Activated gamma-delta T cell (primary cell): ENCODE results near the gene IQGAP2.
"Not testable (repeated sequence)": the region's sequence is repeated elsewhere in the genome, so short reads cannot be mapped to it uniquely, and the experiment has no call there.

Source experiments
- DNase-seq: peaks from one replicate; lab custom pipeline; 2025; lab: John Stamatoyannopoulos, UW

Gene IQGAP2

DNA sequence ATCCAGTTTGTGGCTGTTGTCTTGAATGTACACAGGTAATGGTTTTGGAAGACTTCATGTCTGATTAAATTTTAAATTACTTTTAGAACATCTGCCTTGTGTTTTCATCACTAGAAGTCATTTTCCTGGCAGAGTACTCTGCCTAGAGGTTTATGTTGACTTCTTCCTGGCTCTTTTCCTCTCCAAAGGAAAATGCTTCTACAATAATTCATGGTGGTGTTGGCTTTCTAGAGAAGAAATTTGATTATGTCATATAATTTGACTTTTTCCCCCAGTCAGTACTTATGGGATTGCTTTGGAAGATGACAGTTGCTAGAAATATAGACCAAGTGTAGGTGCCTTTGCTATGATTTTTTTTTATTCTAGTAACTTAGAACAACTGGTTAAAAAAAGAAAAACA, 173.4 kb downstream of the IQGAP2 start:
- DNase-seq, result no peak

DNA sequence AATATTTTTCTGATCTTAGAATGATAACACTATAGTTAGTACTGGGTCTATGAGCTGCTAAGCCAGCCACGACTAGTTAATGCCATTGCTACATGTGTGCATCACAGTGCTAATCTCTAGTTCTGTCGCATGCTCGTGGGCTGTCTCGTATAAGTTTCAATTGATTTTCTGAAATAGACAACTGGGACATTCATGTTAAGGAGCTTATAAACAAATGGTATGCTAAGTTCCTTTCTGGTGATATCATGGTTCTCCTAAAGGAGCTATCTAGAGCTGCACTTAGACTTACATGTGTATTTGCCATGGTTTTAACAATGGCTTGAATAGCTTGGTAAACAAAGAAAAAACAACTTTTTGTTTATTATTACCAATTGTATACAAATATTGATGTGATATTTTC, 173.9 kb downstream of the IQGAP2 start:
- no peak for DNase-seq

DNA sequence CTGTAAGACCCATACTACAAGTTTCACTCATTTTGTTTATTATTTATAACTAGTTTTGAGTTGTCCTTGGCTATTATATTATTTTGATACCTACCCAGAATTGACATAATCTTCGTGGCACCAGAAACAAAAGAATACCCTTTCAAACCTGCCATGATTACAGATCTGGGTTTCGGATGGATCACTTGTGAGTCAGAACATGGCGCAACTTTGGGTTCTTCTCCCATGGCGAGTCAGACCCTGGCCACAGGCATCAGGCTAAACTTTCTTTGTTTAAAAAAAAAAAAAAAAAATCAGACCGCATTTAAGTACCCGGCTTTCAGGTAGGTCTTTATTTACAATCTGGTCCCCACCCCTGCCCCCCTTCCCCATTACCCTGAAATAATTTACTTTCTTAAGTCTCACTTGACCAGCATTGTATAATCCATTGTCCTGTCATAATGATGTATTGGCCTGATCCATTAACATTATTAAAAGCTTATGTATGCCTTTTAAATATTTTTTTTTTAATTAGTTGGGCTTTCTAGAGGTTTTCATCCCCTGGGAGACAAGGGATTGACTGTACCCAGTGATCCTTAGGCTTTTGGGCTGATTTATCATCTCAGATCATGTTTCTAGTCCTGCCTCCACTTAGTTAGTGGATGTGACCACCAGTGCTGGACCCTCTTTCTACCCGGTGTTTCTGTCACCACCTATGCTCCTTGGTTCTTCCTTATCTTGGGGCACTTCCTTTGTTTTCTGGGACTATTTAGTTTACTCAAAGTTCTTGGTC, 176.3 kb downstream of the IQGAP2 start:
- DNase-seq, result no peak

DNA sequence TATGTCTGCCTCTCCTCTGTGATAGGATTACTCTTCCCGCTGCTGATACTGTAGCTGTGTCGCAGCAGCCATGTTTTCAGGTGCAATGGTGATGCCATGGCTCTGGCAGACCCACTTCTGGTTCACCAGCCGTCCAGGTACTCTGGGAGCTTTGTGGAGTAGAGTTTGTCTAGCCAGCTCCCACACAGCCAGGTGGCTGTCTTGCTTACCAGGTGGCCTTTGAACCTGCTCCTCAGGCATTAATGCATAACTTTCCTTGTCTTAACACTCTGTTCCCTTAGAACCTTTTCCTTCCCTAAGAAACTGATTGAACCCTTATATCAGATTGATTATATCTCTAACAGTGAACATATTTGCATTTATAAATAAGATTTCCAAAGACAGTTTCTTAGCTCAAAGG, 177.9 kb downstream of the IQGAP2 start:
- DNase-seq, result no peak

DNA sequence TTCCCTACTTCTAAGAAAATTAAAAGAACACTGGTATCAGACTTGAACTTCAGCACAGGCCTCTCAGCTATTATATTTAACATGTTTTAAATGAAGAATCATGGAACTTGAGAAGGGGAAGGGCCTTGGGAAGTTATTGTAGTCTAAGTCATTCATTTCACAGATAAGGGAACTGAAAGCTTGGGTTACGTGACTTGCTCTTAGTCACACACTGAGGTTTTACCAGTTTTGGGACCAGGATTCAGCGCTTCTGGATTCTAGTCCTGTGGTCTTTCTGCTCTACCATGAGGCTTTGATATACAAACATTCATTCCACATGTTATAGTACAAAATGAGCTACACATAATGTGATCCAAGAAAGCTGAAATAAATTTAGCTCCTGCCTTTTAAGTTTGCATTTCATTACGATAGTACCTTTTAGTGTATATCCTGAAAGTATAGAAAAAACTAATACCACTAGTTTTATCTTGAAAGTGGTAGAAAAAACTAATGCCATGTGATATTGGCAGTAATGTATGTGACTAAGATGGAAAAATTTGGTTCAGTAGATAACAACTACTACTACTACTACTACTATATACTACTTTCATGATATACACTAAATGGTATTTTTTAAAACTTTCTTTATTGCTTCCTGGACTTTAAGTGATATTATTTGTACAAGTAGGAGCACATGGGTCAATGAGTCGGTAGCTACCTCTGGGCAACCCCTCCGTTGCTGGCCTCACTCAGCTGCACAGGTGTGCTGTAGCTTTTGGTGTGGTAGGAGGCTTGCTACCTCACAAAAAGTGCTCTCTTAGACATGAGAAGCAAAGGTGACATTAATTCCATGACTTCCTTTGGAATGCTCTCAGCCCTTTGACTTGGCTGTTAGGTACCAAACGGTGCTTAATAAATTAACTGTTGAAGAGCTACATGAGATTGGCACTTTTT, 179.4 kb downstream of the IQGAP2 start:
- DNase-seq, result no peak

DNA sequence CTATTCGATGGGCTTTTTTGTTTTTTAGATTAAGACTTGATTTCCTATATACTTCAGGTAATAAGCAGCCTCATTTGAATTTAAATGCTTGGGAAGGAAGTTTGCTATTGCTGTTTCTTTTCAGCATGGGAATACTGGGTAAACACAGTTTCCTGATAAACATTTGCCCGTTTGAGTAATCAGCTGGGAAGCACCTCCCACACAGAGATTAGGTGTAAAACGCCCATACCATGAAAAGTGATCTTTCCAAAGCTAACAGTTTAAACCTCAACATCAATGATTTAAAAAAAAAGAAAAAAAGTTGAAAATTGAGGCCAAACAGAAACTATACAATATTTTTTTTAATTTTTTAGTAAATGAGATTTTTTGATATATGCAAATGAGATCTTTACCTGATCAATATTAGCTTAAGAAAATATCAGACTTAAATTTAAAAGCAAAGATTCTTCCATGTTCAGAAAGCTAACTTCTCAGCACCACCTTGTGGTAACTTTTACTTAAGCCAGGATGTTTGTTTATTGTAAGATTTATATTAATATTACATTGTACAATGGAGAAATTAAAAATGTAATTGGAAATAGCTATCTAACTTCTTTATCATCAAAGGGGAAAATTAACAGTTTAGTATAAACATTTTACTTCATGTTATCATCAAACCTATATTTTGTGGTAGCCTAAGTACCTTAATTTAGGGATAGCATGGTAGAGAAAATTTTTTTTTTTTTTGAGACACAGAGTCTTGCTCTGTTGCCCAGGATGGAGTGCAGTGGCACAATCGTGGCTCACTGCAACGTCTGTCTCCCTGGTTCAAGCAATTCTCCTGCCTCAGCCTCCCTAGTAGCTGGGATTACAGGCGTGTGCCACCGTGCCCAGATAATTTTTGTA, 180.3 kb downstream of the IQGAP2 start:
- no peak for DNase-seq

DNA sequence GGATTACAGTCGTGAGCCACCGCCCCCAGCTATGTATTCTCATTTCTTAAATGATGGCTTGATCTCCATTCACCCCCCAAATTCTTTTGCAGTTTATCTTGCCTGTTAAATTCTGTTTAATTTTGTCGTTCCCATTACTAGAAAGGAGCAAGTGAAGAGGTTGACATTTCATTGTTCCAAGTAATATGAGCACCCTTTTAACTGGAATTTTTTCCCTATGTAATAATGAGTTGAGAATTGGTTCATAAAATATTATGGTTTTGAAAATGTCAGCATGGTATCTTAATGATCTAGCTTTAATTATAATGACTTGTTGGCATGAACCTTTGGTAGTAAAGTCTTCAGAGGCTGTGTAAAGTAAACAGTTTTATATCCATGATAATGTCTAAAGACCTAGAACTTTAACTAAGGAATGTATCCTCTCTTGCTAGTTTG, 182.7 kb downstream of the IQGAP2 start:
- DNase-seq, result no peak

DNA sequence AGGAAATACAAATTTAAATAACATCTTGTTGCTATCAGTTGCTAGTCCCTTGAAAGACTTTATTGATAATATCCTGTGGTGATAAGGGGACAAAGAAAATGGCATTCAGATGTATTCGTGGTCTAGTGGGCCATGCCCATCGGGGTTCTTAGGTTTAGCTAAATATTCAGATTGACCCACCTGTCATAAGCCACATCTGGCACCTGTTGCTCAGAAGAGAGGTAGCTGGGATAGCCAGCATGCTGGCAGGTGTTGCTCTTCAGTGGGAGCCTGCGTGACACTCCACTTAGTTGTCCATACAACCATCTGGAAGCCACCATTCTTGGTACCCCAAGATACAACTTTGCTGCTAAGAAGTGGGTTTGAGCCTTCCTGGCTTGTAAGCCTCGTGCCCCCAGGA, 183.4 kb downstream of the IQGAP2 start:
- no peak for DNase-seq

DNA sequence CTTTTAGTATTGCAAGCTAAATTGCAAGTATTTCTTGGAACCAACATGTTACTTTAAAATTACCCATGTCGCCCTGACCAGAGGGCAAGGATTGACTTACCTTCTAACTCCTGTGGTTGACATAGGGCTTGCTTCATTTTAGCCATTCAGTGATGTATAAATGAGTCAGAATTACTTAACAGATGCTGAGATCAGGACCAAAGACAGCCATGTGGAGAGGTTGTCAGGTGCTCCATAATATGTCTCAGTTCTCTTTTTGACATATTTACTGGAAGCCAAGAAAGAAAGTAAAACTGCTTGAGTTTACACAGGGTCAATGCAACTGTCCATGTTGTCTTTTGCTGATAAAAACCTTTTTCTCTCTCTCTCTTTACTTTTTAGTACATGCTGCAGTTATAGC, 186.9 kb downstream of the IQGAP2 start:
- no peak for DNase-seq

DNA sequence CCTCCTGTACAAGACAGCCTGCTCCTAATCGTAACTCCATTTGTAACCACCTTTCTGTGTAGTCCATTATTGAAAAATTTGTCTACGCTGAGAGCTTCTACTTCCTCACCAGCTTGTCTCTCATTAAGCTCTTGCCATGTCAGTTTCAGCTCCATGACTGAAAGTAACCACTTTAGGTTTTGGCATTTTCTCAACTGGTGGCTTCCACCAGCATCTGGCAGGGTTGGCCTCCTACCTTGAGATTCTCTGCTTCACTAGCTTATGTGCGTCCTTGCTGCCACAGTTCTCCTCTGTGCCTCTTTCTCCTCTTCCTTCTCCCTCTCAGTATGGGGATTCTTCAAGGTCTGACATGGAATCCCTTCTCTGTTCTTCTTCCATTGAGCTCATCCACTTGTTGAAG, 188.3 kb downstream of the IQGAP2 start:
- DNase-seq, result no peak

DNA sequence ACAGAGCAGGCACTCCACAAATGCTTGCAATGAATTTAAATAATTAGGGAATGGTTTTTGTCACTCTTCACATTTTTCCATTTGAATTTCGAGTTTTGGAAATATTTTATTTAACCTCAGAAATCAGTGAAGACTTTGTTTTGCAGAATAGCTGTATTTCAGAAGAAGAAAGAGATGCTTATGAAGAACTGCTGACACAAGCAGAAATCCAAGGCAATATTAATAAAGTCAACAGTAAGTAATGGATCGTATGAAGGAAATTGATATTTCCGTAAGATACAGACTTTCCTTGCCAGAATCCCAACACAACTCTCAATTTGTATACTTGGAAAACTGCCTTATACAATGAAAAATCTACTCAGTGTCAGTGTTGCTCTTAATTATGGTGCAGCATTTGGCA, 189.6 kb downstream of the IQGAP2 start:
- no peak for DNase-seq

DNA sequence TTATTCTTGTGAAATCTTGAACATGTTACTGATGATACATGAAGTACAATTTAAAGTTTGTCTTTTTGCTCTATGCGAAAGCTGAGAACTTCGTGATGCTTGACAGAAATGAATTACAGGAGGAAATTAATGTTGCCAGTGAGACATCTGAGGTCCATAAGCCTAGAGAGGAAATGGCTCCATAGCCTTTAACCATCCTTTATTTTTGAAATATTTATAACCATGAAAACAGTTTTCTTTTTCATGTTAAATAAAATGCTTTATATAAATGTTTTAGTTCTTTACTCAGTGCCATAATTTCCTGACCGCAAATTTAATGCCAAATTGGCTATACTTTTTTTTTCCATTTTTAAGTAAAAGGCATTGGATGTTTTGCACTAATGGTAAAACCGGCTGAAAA, 191.0 kb downstream of the IQGAP2 start:
- DNase-seq, result no peak

DNA sequence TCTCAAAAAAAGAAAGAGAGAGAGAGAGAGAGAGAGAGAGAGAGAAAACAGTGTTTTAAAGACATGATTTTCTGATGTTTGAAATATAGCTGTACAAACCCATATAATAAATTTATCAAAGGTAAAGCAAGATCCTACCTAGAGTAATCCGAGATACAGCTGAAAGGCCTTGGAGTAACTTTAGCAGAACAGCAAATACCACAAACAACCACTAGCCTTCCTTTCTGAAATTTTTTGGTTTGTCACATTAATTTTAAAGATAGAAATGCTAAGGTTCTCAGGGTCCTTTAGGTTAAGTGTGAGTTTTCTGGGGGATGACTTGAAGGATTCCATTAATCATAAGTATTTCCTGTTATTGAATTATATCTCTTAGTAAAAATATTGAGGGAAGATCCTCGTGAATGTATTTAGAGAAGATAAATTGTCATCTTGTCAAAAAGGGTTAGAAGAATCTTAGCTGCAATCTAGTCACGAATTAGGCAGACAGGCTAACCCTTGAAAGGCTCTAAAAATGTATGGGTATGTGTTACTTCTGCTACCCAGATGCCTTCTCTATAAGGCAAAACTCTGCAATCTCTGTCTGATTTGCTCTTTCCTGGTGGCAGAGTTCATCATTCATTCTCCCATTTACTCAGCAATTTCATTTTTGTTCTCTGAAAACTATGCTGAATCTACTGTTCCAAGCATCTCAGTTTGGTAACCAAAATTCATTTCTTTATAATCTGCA, 192.8 kb downstream of the IQGAP2 start:
- DNase-seq, result no peak

DNA sequence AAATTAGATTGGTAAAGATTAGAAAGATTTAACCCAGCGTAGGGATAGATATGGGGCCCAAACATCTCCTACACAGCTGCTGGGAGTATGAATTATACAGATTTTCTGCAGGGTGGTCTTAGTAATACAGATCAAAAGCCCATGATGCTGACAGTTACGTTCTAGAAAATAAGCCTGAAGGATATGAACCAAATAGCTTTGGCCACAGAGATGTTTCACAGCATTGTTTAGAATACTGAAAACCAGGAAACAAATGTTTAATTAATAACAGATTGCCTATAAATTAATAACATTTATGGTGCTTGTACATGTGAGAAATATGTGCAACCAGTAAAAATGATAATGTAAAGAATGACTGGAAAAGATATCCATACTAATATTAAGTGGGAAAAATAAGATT, 195.4 kb downstream of the IQGAP2 start:
- DNase-seq, result no peak

DNA sequence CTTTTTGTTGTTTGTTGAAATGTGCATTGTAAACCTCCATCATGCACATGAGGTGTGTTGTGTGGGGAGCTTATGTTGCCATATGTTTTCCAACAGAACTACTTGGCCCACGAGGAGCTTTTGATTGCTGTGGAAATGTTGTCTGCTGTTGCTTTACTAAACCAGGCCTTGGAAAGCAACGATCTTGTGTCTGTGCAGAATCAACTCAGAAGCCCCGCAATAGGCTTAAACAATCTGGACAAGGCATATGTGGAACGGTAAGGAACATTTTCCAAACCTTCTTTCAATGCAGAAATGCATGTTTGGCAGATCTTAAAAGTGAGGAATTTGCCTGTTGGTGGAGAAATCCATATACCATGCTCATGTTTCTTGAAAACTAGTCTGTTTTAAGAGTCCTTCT, 197.6 kb downstream of the IQGAP2 start:
- DNase-seq, result no peak

DNA sequence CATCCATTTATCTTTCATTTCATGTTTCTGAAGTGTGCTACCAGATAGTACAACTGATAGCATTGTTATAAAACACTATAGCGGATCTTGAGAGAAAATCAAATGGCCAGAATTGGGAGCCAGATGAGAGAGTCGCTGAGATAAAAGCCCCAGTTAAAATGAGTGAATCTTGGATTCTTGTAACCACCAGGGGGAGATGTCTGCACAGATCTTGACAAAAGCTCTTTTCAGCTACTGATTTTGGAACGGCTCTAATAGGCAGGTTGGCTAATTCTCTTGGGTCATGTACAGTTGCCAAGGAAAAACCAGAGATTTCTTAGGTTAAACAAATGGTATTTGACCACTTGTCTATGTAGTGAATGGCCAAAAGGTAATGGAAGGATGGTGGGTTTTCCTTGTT, 198.4 kb downstream of the IQGAP2 start:
- no peak for DNase-seq

DNA sequence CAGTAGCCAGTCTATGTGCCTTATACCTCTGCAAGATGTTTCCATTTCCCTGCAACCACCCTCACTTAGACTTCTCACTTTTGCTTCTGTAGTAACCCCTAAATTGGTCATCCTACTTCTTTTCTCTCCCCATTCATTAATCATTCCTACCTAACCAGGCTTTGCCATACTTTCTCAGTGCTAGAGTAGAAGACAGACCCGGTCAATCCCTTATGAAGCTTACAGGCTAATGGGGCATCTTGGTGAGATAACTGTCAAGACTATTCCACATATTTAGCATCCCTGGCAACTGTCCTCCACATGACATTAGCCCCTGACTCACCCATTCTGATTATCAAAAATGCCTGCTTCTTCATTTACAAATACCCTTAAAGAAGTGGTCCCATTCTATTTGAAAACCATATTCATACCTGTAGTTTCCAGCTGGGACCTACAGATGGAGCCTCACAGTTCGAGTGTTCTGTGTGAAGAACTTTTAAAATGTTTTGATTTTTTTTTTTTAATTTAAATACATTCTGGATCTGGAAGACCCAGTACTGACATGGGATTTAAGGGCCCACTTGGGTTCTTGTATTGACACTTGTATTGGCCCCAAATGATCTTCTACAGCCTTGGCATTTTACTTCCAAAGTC, 199.1 kb downstream of the IQGAP2 start:
- no peak for DNase-seq

DNA sequence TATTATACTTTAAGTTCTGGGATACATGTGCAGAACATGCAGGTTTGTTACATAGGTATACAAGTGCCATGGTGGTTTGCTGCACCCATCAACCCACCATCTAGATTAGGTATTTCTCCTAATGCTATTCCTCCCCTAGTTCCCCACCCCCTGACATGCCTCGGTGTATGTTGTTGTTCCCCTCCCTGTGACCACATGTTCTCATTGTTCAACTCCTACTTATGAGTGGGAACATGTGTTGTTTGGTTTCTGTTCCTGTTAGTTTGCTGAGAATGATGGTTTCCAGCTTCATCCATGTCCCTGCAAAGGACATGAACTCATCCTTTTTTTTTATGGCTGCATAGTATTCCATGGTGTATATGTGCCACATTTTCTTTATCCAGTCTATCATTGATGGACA, 200.9 kb downstream of the IQGAP2 start:
- DNase-seq, result not testable (repeated sequence)

DNA sequence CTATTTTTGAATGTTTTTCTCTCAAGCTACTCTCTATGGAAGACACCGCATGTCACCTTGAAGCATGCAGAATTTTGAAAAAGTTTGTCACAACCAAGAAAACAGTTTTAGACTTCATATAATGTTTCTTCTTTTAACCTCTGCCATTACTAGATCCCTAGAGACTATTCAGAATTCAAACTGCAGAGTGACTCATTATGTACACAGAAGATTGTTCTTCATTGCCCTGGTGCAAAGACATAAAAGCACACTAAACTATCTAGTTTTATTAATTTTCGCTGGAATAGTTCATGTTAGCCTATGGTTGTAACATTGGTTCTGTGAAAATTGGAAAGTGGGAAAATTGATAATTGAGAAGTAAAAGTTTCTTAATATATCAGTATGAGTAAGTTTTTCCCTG, 201.8 kb downstream of the IQGAP2 start:
- no peak for DNase-seq

DNA sequence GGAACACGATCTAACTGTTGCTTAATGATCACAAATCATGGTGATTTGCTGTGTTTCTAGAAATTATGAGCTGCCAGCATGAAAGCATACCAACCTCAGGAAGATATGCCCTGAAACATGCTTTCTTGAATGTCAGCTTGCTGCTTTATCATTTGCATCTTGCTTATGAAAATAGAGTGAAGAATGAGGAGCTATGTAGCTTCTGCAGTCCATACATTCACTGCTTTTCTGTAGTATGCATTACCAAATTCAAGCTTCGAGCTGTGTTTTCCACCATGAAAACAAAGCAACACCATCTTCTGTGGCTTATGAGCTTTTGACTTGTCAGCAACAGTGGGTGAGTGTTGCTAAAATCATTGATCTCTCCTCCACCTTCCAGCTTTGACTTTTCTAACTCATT, 203.6 kb downstream of the IQGAP2 start:
- DNase-seq, result no peak

DNA sequence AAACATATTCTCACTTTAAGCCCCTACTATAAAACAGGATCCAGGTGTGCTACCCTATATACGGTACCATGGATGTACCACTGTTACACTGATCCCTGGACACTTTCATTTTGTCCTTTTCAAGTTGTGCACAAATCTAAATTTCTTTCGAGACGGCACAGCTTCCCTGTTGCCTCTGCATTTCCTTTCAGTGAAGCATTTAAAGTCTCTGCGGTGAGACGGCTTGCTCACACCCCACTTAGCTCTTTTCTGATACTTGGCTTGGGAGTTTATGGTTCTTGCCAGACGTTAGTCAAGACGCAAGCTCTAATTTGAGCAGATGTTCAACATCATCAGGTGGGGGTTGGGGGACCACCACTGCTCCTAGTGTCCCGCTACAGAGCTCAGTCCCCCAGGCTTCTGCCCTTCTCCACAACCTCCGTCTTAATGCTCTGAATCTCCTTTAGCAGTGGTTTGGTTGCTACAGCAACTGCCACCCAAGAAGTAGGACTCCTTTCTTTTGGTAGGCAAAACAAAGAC, 204.3 kb downstream of the IQGAP2 start:
- DNase-seq, result no peak
